Islet precursor cell (in vitro differentiated cells): ENCODE results near the gene MGRN1.

Experiments used
- DNase-seq: peaks from one replicate; pipeline ENCODE4 v3.0.0-alpha.2; 2018

MGRN1 gene

DNA sequence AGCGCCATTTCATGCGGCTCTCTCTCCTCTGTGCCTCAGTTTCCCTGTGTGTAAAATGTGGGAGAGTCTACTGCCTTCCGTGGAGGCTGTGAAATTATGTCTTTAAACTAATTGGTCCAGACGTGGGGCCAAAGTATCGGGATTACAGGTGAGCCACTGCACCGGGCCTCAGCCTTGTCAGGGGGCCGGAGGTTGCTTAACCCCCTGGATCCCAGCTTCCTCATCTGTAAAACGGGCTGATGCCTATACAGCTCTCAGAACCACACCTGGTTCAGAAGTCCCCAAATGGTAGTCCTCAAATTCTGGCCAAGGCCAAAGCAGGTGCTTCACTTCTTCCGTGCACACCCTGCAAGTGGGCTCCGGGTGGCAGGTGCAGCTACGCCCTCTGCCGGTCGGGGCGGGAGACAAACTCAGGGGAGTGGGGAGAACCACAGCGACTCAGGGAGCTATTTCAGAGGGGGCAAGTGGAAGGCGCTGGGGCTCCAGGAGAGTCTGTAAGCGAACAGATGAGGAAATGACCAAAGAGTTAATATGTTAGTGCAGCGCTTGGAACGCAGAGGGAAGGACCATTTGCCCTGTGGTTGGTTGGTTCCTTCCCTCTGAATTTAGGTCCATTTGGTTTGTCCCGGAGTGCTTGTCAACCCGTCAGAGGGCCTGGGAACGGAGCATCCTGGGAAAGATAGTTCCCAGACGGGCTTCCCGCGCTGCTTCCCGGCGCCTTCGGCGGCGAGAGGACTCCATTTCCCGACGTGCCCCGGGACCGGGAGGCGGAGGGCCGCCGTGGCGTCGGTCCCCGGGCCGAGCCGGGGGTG lies at the start of gene MGRN1:
Gene MGRN1 (plus strand): TSS at position 812 of the 812 bp plus-strand sequence. CDS start 135 bp downstream, outside the sequence.
- DNase-seq: peak; percentile 98

DNA sequence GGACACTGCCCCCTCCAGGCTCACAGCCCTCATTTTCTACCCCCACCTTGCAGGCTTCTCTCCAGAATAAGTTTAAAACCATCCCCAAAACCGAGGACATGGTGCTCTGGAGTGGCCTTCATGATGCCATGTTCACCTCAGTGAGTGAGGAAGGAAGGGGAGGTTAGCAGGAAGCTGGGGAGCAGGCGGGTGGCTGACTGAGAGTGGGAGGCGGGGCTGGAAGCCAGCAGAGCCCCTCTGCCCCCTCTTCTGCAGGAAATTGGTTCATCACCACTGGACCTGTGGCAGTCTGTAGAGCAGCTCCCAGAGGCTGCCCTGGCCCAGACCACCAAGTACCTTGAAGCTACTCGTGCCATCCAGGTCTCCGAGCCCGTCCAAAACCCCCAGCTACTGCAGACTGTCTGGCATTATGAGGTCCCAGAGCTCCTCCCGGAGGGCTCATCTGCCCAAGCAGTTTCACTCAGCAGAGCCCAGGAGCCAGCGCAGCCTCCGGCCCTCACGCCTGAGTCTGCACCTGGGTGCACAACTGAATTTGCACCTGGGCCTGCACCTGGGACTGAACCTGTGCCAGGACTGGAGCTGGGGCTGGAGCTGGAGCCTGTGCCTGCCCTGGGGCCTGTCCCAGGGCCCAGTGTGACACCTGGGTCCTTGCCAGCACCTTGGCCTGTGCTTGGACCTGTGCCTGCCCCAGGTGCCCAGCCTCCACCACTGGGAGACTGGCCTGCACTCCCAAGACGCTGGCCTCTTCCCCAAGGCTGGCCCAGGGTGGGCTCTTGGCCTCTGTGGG lies 49.5 kb upstream of the MGRN1 start:
- DNase-seq: no peak

DNA sequence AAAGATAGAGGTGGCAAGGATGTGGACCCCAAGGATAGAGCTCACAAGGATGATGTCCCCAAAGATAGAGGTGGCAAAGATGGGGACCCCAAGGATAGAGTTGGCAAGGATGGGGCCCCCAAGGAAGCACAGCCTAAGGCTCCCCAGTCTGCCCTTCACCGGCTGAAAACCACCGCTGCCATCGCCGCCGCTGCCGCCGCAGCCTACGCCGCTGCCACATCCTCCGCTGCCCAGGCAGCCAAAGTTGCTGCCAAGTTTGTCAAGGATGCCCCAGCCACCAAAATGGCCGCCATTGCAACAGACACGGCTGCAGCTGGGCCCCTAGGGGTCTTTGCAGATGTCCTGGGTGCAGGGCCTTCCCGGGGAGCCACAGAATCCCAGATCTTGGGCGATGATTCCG lies 48.6 kb upstream of the MGRN1 start:
- no peak for DNase-seq

DNA sequence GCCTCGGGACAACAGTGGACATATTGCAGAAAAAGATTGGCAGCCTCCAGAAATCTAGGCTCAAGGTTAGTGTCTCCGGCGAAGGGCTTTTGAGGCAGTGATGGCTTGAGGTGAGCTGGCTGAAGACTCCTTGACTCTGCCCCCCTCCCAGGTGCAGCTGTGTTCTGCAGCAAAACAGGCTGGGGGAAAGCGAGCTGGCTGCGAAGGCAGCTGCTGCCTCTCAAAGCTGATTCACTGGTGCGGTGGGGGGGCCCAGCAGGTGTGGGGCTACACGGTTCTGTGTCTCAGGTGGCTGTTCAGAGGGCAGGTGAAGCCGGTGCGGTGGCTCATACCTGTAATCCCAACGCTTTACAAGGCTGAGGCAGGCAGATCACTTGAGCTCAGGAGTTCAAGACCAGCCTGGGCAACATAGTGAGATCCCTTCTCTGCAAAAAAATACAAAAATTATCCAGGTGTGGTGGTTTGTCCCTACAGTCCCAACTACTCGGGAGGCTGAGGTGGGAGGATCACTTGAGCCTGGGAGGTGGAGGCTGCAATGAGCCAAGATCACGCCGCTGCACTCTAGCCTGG lies 45.6 kb upstream of the MGRN1 start:
- no peak for DNase-seq

DNA sequence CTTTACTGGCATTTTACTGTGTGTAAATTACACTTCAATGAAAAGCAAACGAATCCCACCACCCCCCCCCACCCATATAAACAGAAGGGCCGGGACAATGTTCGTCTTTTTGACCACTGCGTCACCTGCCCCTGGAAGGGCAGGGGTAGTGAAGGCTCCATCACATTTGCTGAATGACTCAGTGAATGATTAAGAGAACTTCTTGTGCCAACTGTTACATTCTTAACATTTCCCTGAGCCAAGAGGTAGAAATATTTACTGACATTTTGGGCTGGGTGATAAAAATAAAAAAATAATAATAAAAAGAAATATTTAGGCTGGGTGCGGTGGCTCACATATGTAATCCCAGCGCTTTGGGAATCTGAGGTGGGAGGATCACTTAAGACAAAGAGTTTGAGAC lies 44.4 kb upstream of the MGRN1 start:
- no peak for DNase-seq

DNA sequence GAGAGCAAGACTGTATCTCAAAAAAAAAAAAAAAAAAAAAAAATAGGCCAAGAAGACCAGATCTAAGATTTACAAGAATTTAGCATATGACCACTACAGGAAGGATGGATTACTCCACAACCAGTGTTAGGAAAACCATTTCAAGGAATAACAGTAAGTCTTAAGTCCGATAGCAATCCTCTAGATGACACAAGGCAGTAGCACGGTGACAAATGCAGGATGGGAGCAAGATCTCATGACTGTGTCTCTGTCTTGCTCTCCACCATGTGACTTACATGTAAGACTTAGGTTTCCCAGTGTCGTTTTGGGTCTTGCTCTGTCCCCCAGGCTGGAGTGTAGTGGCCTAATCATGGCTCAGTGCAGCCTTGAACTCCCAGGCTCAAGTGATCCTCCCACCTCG lies 40.7 kb upstream of the MGRN1 start:
- no peak for DNase-seq

DNA sequence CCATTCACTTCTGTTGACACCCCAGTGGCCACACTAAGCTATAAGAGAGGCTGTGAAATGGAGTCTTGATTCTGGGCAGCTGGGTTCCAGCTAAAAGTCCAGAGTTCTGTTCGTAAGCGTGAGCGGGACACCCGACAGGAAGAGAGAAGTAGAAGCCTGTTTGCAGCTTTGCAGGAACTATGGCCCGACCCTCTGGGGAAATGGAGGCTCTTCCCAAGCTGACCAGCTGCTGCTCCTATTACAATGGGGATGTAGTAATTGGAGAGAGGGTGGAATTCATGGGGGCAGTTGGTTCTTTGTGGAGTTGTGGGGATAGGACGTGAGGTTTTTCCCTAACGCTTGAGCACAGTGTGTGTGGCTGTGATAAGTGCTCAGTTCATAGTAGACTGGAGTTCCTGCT lies 38.3 kb upstream of the MGRN1 start:
- DNase-seq: no peak

DNA sequence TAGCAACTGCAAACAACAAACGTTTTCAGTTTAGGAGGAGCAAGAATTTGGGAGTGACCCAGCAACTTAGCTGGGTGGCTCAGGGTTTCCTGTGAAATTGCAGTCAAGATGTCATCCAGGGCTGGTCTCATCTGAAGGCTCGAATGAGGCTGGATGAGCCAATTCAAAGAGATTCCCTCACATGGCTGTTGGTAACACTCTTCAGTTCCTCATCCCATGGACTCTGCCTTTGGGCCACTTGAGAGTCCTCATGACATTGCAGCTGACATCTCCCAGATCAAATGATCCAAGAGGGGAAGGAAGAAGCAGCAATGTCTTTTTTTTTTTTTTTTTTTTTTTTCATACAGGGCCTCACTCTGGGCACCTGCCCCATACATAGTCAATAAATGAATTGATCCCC lies 36.2 kb upstream of the MGRN1 start:
- no peak for DNase-seq

DNA sequence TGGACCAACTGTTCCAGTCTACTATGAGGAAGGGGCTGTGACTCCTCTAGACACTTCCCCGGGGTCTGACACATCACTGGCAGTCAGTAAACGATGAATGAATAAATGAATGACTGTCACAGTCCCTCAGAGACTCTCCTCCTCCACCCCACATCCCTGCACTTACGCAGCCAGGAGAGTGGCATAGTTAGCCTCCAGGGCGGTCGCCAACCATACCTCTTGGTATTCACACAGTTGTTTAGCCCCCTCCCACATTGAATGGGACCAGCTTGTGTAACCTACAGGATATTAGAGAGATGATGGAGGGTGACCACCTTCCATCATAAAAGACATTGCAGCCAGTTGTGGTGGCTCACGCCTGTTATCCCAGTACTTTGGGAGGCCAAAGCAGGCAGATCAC lies 35.7 kb upstream of the MGRN1 start:
- DNase-seq: no peak

DNA sequence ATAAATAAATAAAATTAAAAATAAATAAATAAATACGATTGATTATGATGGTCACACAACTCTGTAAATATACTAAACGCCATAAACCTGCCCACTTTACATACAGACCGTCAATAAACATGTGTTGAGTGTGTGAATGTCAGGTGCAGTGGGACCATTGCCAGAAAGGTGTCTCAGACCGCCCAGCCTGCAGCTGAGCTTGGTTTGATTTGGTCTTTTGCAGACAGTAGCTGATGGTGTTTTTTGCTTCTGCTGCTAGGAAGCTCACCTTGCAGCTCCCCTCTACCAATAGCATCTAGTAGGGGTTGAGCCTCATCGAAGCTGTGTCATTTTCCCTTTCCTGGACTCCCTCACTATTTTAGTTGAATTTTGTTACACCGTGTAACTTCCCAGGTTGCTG lies 33.4 kb upstream of the MGRN1 start:
- no peak for DNase-seq

DNA sequence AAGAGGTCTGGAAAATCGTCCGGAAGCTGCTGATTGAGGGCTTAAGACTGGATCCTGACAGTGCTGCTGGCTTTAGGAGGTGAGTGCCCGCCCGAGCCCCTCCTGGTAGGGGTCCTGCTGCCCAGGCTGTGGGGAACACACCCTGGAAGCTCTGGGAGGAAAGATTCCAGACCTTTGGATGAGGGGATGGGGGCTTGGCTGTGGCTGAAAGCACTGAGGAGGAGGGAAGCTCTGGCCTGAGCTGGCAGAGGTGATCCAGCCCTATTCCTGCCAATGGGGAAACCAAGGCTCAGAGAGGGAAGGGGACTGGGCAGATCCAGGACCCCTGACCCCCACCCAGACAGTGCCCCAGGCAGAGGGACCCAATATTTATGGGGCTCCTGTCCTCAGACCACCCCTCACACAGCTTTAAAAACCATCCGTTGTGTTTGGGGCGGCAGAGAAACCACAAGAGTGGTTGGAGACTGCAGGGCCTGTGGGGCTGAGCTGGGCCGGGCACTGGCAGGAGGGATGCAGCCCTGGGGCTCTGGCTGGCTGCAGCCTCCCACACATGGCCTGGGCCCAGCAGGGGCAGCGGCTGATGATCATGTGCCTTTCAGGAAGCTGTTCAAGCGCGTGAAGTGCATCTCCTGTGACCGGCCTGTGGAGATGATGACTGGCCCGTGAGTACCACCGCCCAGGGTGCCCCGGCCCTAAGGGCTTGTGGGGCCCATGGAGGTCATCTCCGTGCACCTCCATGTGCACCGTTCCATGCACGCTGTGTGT lies 32.7 kb upstream of the MGRN1 start:
- DNase-seq: no peak

DNA sequence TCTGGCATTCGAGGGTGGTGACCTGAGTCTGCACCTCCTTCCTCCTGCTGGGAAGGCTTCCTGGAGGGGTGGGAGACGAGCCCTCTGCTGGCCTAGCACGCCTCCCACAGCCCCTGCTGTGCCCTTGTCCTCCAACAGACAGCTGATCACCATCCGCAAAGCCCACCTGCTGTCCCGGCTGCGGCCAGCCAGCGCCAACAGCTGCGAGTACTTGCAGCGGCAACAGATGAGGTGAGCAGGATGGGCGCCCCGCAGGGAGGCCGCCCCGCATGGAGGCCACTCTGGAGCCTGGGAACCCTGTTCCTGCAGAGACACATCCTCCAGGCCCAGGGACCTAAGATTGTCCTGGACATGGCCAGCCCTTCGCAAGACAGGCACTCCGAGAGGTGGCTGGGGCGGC lies 31.5 kb upstream of the MGRN1 start:
- DNase-seq: no peak

DNA sequence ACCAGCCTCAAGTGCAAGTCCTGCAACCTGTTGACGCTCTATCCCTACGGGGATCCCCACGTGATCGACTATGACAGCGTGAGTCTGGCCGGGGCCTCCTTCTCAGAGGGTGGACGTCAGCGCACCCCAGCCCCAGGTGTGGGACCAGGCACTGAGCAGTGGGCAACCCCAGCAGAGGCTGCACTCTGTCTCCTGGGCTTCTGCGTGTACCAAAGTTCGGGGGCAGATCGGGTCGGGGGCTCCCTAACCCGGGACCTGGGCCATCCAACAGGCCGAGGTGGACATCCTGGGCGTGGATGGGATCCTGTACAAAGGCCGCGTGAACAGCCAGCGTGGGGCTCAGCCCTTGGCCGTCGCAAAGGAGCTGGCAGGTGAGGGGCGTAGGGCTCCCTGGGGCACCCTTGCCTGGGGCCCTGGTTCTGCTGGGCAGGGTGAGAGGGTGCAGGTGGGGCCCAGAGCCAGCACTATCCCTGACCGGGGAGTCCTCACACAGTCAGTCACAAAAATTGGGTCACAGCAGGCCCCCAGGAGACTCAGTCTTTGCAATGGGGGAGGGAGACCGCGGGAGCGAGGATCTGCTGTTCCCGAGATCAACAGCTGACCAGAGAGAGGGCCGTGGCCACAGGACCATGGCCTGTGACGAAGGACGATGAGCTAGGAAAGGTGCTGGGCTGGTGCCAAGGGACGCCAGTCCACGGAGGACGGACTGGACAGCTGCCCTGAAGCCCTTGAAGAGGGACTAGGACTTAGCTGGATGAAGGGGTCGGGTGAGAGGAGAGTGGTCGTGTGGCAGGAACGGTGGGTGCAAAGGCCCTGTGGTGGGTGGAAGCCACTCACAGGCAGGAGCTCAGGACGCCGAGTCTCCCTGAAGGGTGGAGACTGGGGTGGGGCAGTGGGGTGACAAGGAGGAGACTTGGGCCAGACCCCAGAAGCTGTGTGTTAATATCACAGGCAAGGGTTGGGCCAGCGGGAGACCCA lies 29.9 kb upstream of the MGRN1 start:
- no peak for DNase-seq

DNA sequence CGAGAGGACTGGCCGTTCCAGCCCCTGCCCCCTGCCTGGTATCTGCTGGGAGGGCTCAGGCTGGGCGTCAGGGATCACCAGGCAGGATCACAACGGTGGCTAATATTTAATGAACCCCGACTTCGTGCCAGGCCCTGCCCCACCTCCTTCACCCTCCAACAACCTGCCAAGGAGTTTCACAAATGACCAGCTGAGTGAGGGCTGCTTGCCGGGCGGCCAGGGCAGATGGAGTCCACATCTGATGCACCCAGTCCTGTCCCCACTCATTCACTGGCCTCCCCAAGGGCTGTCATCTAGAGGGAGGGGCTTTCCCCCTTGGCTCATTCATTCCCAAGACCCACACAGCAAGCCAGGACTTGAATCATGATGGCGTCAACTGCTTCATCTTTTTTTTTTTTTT lies 27.5 kb upstream of the MGRN1 start:
- DNase-seq: no peak

DNA sequence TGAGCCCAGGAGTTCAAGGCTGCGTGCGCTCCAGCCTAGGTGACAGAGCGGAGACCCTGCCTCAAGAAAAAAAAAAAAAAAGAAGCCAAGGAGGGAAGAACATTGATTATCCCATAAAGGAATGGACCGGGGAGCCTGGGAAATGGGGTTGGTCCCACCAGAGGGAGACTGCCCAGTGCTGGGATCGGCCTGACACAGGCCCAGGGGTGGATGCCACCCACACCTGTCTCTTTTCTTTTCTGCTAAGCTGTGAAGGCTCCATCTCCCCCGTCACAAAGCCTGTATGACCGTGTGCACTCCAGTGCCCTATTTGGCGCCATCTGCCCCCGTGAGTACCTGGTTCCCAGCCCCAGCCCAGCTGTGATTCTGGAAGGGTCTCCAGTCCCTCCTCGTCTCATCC lies 25.6 kb upstream of the MGRN1 start:
- DNase-seq: no peak

DNA sequence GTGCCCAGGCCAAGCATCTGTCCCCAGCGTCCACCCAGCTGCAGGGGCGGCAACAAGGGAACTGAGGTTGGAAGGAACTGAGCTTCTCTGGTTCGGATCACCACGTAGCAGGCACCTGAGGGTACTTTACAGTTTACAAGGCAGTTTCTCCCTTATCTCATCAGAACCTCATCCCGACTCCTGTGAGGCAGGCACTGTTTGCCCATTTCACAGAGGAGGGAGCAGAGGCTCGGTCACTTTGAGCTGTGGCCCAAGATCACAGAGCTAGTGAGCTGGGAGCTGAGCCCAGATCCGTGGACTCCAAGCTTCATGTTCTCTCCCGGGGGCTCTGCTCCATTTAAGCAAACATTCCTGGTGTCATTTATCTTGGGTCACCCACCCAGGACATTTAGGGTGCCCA lies 25.1 kb upstream of the MGRN1 start:
- DNase-seq: no peak

DNA sequence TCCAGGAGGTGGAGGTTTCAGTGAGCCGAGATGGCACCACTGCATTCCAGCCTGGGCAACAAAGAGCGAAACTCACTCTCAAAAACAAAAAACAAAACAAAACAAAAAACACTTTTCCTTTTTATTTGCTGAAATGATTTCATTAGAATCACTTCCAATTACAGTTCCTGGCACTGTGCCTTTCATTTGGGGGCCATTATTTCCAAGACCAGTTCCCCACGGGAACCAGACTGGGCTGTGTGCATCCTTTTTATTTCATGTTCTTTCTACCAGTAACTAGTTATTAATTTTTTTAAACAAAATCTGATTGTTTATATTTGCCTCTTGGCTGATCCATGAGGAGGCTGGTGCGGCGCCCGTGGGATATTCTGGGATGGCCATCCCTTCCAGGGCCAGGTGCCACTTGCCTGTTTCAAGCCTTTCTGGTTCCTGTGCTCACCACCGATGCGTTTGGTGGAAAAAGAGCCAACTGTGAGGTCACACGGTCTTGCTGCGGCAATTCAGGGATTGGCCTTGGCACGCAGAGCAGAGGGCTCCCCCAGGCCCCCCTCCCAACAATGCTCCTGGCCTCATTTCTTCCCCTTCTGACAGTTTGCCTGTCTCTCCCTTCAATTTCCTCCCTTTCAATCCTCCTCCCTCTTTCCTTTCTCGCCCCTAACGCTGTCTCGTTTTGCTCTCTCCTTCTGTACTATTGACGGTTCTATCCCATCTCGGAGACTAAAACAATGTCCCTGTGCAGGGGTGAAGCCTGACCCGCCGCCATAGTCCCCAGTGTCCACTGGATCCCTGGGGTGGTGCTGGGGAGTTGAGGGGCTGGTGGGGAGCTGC lies 23.4 kb upstream of the MGRN1 start:
- no peak for DNase-seq

DNA sequence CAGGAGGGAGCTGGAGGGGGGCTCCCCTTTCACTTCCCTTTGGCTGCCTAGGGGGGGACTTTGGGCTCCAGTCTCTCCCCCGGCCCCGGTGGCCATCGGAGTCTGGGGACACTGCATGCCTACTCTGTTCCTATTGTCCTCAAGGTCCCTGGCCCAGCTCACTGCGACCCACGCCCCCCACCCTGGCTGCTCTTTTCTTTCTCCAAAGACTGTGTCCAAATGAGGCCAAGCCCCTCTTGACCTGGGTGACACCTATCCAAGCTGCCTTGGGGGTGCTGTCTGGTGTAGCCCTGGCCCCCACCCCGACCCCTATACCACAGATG lies 22.8 kb upstream of the MGRN1 start:
- DNase-seq: no peak

DNA sequence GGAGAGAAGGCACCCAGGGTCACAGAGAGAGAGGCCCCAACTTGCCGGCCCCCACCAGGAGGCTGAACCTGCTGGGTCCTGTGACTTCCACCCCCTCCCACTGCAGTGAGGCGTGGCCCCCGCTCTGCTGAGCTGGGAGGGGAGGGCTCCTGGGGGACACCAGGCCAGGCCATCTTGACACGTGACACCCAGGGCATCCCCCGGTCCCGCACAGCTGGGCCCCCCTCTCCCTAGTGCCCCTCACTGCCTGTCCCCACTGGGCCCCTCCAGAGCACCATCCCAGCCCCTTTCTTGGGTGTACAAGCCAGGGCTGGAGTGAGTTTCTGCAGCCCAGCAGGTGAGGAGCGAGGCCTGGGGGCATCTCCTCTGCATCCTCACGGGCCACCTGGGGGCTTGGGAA lies 22.3 kb upstream of the MGRN1 start:
- DNase-seq: no peak

DNA sequence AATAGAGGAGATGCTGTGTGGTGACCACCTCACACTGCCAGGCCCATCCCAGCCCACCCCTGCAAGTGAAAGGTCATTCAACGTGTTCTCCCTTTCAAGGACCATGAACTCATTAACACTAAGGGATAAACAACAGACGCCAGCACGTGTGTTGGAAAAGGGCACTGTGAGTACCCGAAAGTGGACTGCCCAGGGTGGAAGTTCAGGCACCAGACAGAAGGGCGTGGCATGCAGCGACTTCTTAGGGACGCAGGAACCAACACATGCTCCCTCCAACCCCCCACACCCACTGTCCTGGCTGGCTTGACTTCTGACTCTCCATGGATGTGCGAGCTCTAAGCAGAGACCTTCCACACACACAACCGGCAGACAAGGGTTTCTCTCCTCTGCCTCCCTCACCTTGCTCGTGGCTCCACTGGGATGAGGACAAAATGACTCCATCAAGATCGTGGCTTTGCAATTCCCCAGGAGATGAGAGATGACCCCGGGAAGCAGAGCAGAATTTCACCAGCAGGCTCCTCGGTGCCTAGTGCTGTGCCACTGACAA lies 20.9 kb upstream of the MGRN1 start:
- DNase-seq: no peak

DNA sequence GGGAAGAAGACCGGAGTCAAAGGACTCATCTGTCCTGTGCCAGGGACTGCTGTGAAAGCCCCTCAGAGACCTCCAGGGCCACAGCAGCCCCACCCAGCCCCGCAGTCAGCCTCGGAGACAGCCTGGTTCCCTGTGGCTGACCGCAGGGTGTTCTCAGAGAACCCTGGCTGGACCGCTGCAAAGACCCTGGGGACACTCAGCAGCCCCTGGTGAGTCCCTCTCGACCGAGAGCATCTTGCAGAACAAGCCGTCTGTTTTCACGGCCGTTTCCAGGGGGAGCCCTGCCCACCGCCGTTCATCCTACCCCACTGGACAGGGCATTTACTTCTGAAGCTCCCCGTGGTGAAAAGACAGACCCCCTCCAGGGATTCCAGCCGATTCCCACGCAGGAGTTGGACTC lies 20.2 kb upstream of the MGRN1 start:
- DNase-seq: no peak
